ENCODE data around the gene ACAP2. TPM values are rescaled to one million over a fixed set of nuclear protein-coding genes. Genes with fewer than 3 reads are reported as not detected.
A peak's percentile ranks its signal among the peaks of the same experiment; 100 is the strongest.

Gene ACAP2
- total and polyA plus RNA-seq, 2 donors (not counting 1 experiment from before 2014, with no cell fraction given), result 33.7 to 86.5 TPM

GRCh38 chr3:195455789-195456188, 13.0 kb upstream of the ACAP2 start:
- Histone ChIP-seq H4K20me1 (ENCODE audit: control insufficient read depth, extremely low read depth, insufficient read depth, low read length) (no peaks in the 10 kb centered on the region), H2AFZ (ENCODE audit: low read length) (no peak overlapping the region), H3K4me1 (ENCODE audit: control insufficient read depth, extremely low read depth, insufficient read depth, low read length) (peaks cover 3% of the 10 kb centered on the region), H3K27ac (ENCODE audit: insufficient read depth, low read length) (no peak overlapping the region), H3K4me2 (ENCODE audit: extremely low read depth, insufficient read depth, low read length) (no peak overlapping the region), H3K27me3 (ENCODE audit: control insufficient read depth, insufficient read depth, low read length) (no peaks in the 10 kb centered on the region), H3K36me3 (ENCODE audit: control insufficient read depth, insufficient read depth, low read length) (no peaks in the 10 kb centered on the region), H3K9me3 (ENCODE audit: control insufficient read depth, insufficient read depth, low read depth, low read length) (no peaks in the 10 kb centered on the region), H3K79me2 (ENCODE audit: control insufficient read depth, insufficient read depth, low read length) (no peaks in the 10 kb centered on the region), H3K4me3 (replicated peaks in 1 of 4; ENCODE audit: control extremely low read depth in 1 of 4, insufficient read depth in 1 of 4, low read depth in 3 of 4, low read length in 4 of 4) (no peak overlapping the region), H3K9ac (ENCODE audit: insufficient read depth, low read length) (no peak overlapping the region)
- no peak for TF ChIP-seq CTCF (conservative IDR thresholded peaks at IDR 0.05 in 1 of 2, IDR thresholded peaks at IDR 0.05 in 1 of 2; ENCODE audit: low read depth in 1 of 2, low read length in 2 of 2)
- no peak for TF ChIP-seq EZH2 (IDR thresholded peaks at IDR 0.05; ENCODE audit: low read length, missing control alignments)
- no peak for DNase-seq (ENCODE audit: low read depth in 2 of 2)

- Histone ChIP-seq H3K79me2 (ENCODE audit: control insufficient read depth, insufficient read depth, low read length) (no peaks in the 10 kb centered on the region), H3K27me3 (ENCODE audit: control insufficient read depth, insufficient read depth, low read length) (no peaks in the 10 kb centered on the region), H3K4me2 (ENCODE audit: extremely low read depth, insufficient read depth, low read length) (no peak overlapping the region), H3K4me3 (replicated peaks in 1 of 4; ENCODE audit: control extremely low read depth in 1 of 4, insufficient read depth in 1 of 4, low read depth in 3 of 4, low read length in 4 of 4) (no peak overlapping the region), H4K20me1 (ENCODE audit: control insufficient read depth, extremely low read depth, insufficient read depth, low read length) (no peaks in the 10 kb centered on the region), H3K4me1 (ENCODE audit: control insufficient read depth, extremely low read depth, insufficient read depth, low read length) (peaks cover 6% of the 10 kb centered on the region), H3K9ac (ENCODE audit: insufficient read depth, low read length) (no peak overlapping the region), H2AFZ (ENCODE audit: low read length) (no peak overlapping the region), H3K9me3 (ENCODE audit: control insufficient read depth, insufficient read depth, low read depth, low read length) (no peaks in the 10 kb centered on the region), H3K36me3 (ENCODE audit: control insufficient read depth, insufficient read depth, low read length) (no peaks in the 10 kb centered on the region), H3K27ac (ENCODE audit: insufficient read depth, low read length) (no peak overlapping the region)
- TF ChIP-seq CTCF (conservative IDR thresholded peaks at IDR 0.05 in 1 of 2, IDR thresholded peaks at IDR 0.05 in 1 of 2; ENCODE audit: low read depth in 1 of 2, low read length in 2 of 2) (no peak), EZH2 (IDR thresholded peaks at IDR 0.05; ENCODE audit: low read length, missing control alignments) (no peak)
- no peak for DNase-seq (ENCODE audit: low read depth in 2 of 2)
These were observed 10.4 kb upstream of the ACAP2 start for GRCh38 chr3:195453236-195453635.

- Histone ChIP-seq H2AFZ (ENCODE audit: low read length) (peak overlapping the region; percentile 77), H3K4me2 (ENCODE audit: extremely low read depth, insufficient read depth, low read length) (peak overlapping the region; percentile 23), H3K27me3 (ENCODE audit: control insufficient read depth, insufficient read depth, low read length) (no peaks in the 10 kb centered on the region), H3K27ac (ENCODE audit: insufficient read depth, low read length) (peak overlapping the region; percentile 70), H3K9ac (ENCODE audit: insufficient read depth, low read length) (no peak overlapping the region), H3K9me3 (ENCODE audit: control insufficient read depth, insufficient read depth, low read depth, low read length) (no peaks in the 10 kb centered on the region), H3K4me1 (ENCODE audit: control insufficient read depth, extremely low read depth, insufficient read depth, low read length) (peaks cover 6% of the 10 kb centered on the region), H4K20me1 (ENCODE audit: control insufficient read depth, extremely low read depth, insufficient read depth, low read length) (no peaks in the 10 kb centered on the region), H3K4me3 (replicated peaks in 1 of 4; ENCODE audit: control extremely low read depth in 1 of 4, insufficient read depth in 1 of 4, low read depth in 3 of 4, low read length in 4 of 4) (peak overlapping the region in 1 of 4 experiments; percentile 25), H3K36me3 (ENCODE audit: control insufficient read depth, insufficient read depth, low read length) (no peaks in the 10 kb centered on the region), H3K79me2 (ENCODE audit: control insufficient read depth, insufficient read depth, low read length) (no peaks in the 10 kb centered on the region)
- no peak for DNase-seq (ENCODE audit: low read depth in 2 of 2)
- no peak for TF ChIP-seq CTCF (conservative IDR thresholded peaks at IDR 0.05 in 1 of 2, IDR thresholded peaks at IDR 0.05 in 1 of 2; ENCODE audit: low read depth in 1 of 2, low read length in 2 of 2)
- TF ChIP-seq EZH2 (IDR thresholded peaks at IDR 0.05; ENCODE audit: low read length, missing control alignments), result no peak
These were observed 8.7 kb upstream of the ACAP2 start for GRCh38 chr3:195451373-195452015.

All from fibroblast of lung (primary cell).